Measurements from ENCODE around the gene TOR2A. TPM values are rescaled to one million over a fixed set of nuclear protein-coding genes. Genes with fewer than 3 reads are reported as not detected.

TOR2A gene
- total RNA-seq, 1 experiment from 2014 or later = 8.4 TPM

- intact Hi-C loops (cut with micrococcal nuclease) = loop anchor here (5.0 kb wide), 1 partner anchor 229 kb away; no protein-coding TSS in a partner anchor
- no peak overlapping the region for H3K27ac Mint-ChIP-seq (ENCODE audit: low read depth, unreplicated experiment)
- CTCF ChIA-PET = interaction anchor here (0.8 to 1.0 kb wide), 2 partner anchors 42 to 141 kb away, joined by 4 read pairs; no protein-coding TSS in a partner anchor
Measured at GRCh38 chr9:127730799-127731410, 4.2 kb downstream of the TOR2A start.

DNA sequence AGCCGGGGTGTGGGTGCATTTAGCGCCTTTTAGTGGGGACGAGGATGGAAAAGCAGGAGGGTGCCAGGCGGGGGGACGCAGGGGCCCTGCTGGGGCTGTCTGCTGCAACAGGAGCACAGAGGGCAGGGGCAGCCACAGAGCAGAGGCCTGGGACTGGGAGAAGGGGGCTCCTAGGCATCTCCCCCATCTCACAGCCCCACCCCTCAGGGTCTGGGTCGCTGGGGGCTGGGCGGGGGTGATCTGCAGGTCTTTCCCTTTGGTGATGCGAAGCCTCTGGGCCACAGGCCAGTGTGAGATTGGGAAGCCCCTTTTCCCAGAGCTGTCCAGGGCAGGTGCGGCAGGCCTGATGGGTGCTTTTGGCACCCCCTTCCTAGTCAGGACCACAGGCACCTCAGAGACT is 4.8 kb downstream of the TOR2A start:
- Mint-ChIP-seq H3K4me1 (ENCODE audit: insufficient read depth, unreplicated experiment) (no peaks in the 10 kb centered on the region), H3K4me3 (ENCODE audit: unreplicated experiment) (no peak overlapping the region), H3K27ac (ENCODE audit: low read depth, unreplicated experiment) (no peak overlapping the region), H3K36me3 (ENCODE audit: insufficient read depth, unreplicated experiment) (peaks cover 6% of the 10 kb centered on the region), H3K27me3 (ENCODE audit: insufficient read depth, unreplicated experiment) (no peaks in the 10 kb centered on the region), H3K9me3 (ENCODE audit: unreplicated experiment) (no peaks in the 10 kb centered on the region)
- no peak for DNase-seq (ENCODE audit: unreplicated experiment)
- CTCF ChIA-PET = no interaction called here
- POLR2A ChIA-PET = no interaction called here
- TF ChIP-seq, protein P1, sequence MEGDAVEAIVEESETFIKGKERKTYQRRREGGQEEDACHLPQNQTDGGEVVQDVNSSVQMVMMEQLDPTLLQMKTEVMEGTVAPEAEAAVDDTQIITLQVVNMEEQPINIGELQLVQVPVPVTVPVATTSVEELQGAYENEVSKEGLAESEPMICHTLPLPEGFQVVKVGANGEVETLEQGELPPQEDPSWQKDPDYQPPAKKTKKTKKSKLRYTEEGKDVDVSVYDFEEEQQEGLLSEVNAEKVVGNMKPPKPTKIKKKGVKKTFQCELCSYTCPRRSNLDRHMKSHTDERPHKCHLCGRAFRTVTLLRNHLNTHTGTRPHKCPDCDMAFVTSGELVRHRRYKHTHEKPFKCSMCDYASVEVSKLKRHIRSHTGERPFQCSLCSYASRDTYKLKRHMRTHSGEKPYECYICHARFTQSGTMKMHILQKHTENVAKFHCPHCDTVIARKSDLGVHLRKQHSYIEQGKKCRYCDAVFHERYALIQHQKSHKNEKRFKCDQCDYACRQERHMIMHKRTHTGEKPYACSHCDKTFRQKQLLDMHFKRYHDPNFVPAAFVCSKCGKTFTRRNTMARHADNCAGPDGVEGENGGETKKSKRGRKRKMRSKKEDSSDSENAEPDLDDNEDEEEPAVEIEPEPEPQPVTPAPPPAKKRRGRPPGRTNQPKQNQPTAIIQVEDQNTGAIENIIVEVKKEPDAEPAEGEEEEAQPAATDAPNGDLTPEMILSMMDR (IDR thresholded peaks at IDR 0.05; ENCODE audit: unreplicated experiment) = no peak
- intact Hi-C loops (cut with micrococcal nuclease) = loop anchor here (5.0 kb wide), 1 partner anchor 228 kb away; no protein-coding TSS in a partner anchor
- no TSS peak for BruUV-seq (replicated peaks)

More at GRCh38 chr9:127730799-127731410, 4.2 kb downstream of the TOR2A start:
- peaks cover 6% of the 10 kb centered on the region for H3K36me3 Mint-ChIP-seq (ENCODE audit: insufficient read depth, unreplicated experiment)
- no TSS peak for BruUV-seq (replicated peaks)
- POLR2A ChIA-PET = no interaction called here
- H3K4me1 Mint-ChIP-seq (ENCODE audit: insufficient read depth, unreplicated experiment) = no peaks in the 10 kb centered on the region
- no peak for DNase-seq (ENCODE audit: unreplicated experiment)
- no peak overlapping the region for H3K4me3 Mint-ChIP-seq (ENCODE audit: unreplicated experiment)
- H3K27me3 Mint-ChIP-seq (ENCODE audit: insufficient read depth, unreplicated experiment) = no peaks in the 10 kb centered on the region
- H3K9me3 Mint-ChIP-seq (ENCODE audit: unreplicated experiment) = no peaks in the 10 kb centered on the region
- TF ChIP-seq, protein P1 (IDR thresholded peaks at IDR 0.05; ENCODE audit: unreplicated experiment) = no peak

GRCh38 chr9:127729522-127730256 is 5.4 kb downstream of the TOR2A start:
- Mint-ChIP-seq H3K4me3 (ENCODE audit: unreplicated experiment) (no peak overlapping the region), H3K4me1 (ENCODE audit: insufficient read depth, unreplicated experiment) (no peaks in the 10 kb centered on the region), H3K27ac (ENCODE audit: low read depth, unreplicated experiment) (no peak overlapping the region), H3K9me3 (ENCODE audit: unreplicated experiment) (no peaks in the 10 kb centered on the region), H3K27me3 (ENCODE audit: insufficient read depth, unreplicated experiment) (no peaks in the 10 kb centered on the region), H3K36me3 (ENCODE audit: insufficient read depth, unreplicated experiment) (peaks cover 6% of the 10 kb centered on the region)
- TF ChIP-seq, protein P1 (IDR thresholded peaks at IDR 0.05; ENCODE audit: unreplicated experiment) = no peak
- BruUV-seq (replicated peaks) = no TSS peak
- ChIA-PET CTCF (interaction anchor here (0.6 to 1.2 kb wide), 5 partner anchors 38 to 156 kb away, joined by 3 to 4 read pairs (median 3); no protein-coding TSS in a partner anchor), POLR2A (interaction anchor here (0.6 kb wide), 1 partner anchor 275 kb away, joined by 5 read pairs; no protein-coding TSS in a partner anchor)
- no peak for DNase-seq (ENCODE audit: unreplicated experiment)
- intact Hi-C loops (cut with micrococcal nuclease) = loop anchor here (5.0 kb wide), 1 partner anchor 227 kb away; no protein-coding TSS in a partner anchor

DNA sequence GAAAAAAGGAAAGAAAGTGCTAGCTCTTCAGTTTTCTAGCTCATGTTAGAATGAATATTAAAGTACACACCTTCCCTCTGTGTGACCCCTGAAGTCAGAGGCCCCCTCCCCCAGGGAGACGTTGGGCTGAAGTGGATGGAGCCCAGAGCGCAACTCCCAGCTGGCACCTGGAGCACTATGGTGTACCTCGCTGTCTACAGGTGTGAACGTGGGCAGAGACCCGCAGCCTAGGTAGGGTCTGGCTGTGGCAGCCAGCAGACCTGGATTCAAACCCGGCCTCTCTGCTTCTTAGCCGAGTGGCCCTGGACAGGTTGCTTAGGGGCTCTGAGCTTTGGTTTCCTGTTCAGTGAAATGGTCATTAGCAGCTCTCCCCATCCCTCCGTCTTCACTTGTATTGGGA is 6.3 kb downstream of the TOR2A start:
- BruUV-seq (replicated peaks) = no TSS peak
- TF ChIP-seq, protein P1 (IDR thresholded peaks at IDR 0.05; ENCODE audit: unreplicated experiment) = no peak
- H3K27ac Mint-ChIP-seq (ENCODE audit: low read depth, unreplicated experiment) = no peak overlapping the region
- H3K4me1 Mint-ChIP-seq (ENCODE audit: insufficient read depth, unreplicated experiment) = peaks cover 4% of the 10 kb centered on the region
- no peak overlapping the region for H3K4me3 Mint-ChIP-seq (ENCODE audit: unreplicated experiment)
- intact Hi-C loops (cut with micrococcal nuclease) = no loop called here
- no peaks in the 10 kb centered on the region for H3K9me3 Mint-ChIP-seq (ENCODE audit: unreplicated experiment)
- no peaks in the 10 kb centered on the region for H3K27me3 Mint-ChIP-seq (ENCODE audit: insufficient read depth, unreplicated experiment)
- ChIA-PET CTCF (interaction anchor here (0.6 to 1.2 kb wide), 5 partner anchors 11 to 145 kb away, joined by 3 to 4 read pairs (median 3); no protein-coding TSS in a partner anchor), POLR2A (interaction anchor here (0.6 kb wide), 1 partner anchor 12 kb away, joined by 3 read pairs; no protein-coding TSS in a partner anchor)
- DNase-seq (ENCODE audit: unreplicated experiment) = no peak
- H3K36me3 Mint-ChIP-seq (ENCODE audit: insufficient read depth, unreplicated experiment) = peaks cover 6% of the 10 kb centered on the region
